Panc1 (cell line): Measurements from ENCODE around the gene SLC9A8. TPM values are rescaled to one million over a fixed set of nuclear protein-coding genes. Genes with fewer than 3 reads are reported as not detected.

ENCODE experiments used
- ATAC-seq: fragments of 200-7000 bp; cut with Tn5 transposase; 2 replicates; pipeline ENCODE4 v1.9.1; 2020; ENCODE audit warnings: mild to moderate bottlenecking, moderate library complexity
- BruUV-seq: library from RNA; stranded (reverse); fragments of 400-500 nt; replicated peaks from 2 replicates; lab custom pipeline; 2021; lab: Mats Ljungman, UMichigan
- CTCF ChIA-PET: fragments of 300-600 bp; sonication (Branson Sonifier 250); formaldehyde crosslinking; loops from one replicate; lab custom pipeline; 2022; ENCODE audit warnings: antibody characterized with exemption; lab: Charles Lee
- POLR2A ChIA-PET: fragments of 300-600 bp; sonication (Branson Sonifier 250); formaldehyde crosslinking; loops from one replicate; lab custom pipeline; 2022; ENCODE audit warnings: antibody characterized with exemption; lab: Charles Lee
- DNase-seq: peaks from one replicate; pipeline ENCODE4 v3.0.0-alpha.2; 2010; ENCODE audit warnings: low read depth, low spot score
- H3K27ac ChIP-seq: 2 replicates; pipeline ENCODE4 v1.5.1; 2011; ENCODE audit warnings: mild to moderate bottlenecking, low read length, inconsistent platforms
- H3K27me3 ChIP-seq: fragments of 200-500 bp; sonication (Bioruptor generic); 2 replicates; pipeline ENCODE4 v1.6.0; 2014; ENCODE audit warnings: low read length, inconsistent platforms; ENCODE audit not compliant: control insufficient read depth, insufficient read depth
- H3K36me3 ChIP-seq: fragments of 200-500 bp; sonication (Bioruptor generic); 2 replicates; pipeline ENCODE4 v1.5.1; 2014; ENCODE audit warnings: inconsistent platforms, mild to moderate bottlenecking, low read length, moderate library complexity; ENCODE audit not compliant: control insufficient read depth, insufficient read depth
- H3K4me1 ChIP-seq: 2 replicates; pipeline ENCODE4 v1.5.1; 2011; ENCODE audit warnings: inconsistent platforms, mild to moderate bottlenecking, low read length, moderate library complexity; ENCODE audit not compliant: control insufficient read depth, insufficient read depth
- H3K4me3 ChIP-seq, 2 experiments: 2 replicates each; pipeline ENCODE4 v1.5.1; 2011 to 2012; ENCODE audit warnings: low read depth in 2 of 2, low read length in 2 of 2, mild to moderate bottlenecking in 2 of 2, inconsistent platforms in 1 of 2, moderate library complexity in 1 of 2
- H3K9me3 ChIP-seq: fragments of 200-500 bp; sonication (Bioruptor generic); 2 replicates; pipeline ENCODE4 v1.5.1; 2014; ENCODE audit warnings: low read depth, mild to moderate bottlenecking, inconsistent platforms, low read length, moderate library complexity; ENCODE audit not compliant: control insufficient read depth, insufficient read depth
- CTCF ChIP-seq: fragments of 450-650 bp; IDR thresholded peaks from 2 replicates; pipeline ENCODE4 v1.5.1; 2017; ENCODE audit warnings: mild to moderate bottlenecking
- POLR2AphosphoS5 ChIP-seq: IDR thresholded peaks from 2 replicates; pipeline ENCODE4 v1.6.1; 2012; ENCODE audit warnings: mild to moderate bottlenecking, low read depth, low read length, moderate library complexity
- REST ChIP-seq, 2 experiments: IDR thresholded peaks; 2 replicates each; pipeline ENCODE4 v1.6.1; 2011 to 2012; ENCODE audit warnings: low read depth in 2 of 2, control low read depth in 1 of 2, low read length in 1 of 2, mild to moderate bottlenecking in 1 of 2, moderate library complexity in 1 of 2; ENCODE audit not compliant: insufficient read depth in 1 of 2
- SIN3A ChIP-seq: IDR thresholded peaks from 2 replicates; pipeline ENCODE4 v1.6.1; 2012; ENCODE audit warnings: low read depth, mild to moderate bottlenecking, low read length, moderate library complexity, borderline replicate concordance; ENCODE audit not compliant: insufficient read depth
- TCF7L2 ChIP-seq: IDR thresholded peaks from 2 replicates; pipeline ENCODE4 v1.6.1; 2011; ENCODE audit warnings: mild to moderate bottlenecking, low read depth, low read length, inconsistent platforms
- in situ Hi-C: cut with HindIII; loops from 2 replicates; pipeline ENCODE4 v1.10.0; 2016; ENCODE audit warnings: low sequenced_read_pairs, low pct_unique_long_range_greater_than_20kb
- intact Hi-C: fragments of 100-400 bp; cut with micrococcal nuclease; formaldehyde crosslinking; loops from one replicate; pipeline ENCODE4 v1.10.0; 2022; ENCODE audit not compliant: unreplicated experiment
- total RNA-seq: library from RNA; stranded (reverse); gene quantifications from one replicate; pipeline ENCODE4 v1.2.1, GENCODE V29; 2021; ENCODE audit not compliant: unreplicated experiment

The SLC9A8 gene
- total RNA-seq, 1 experiment from 2014 or later, result 6.7 TPM

- CTCF ChIA-PET, result interaction anchor here (0.6 kb wide), 2 partner anchors 31 to 308 kb away, joined by 7 to 10 read pairs; no protein-coding TSS in a partner anchor
- POLR2A ChIA-PET, result no interaction called here
- DNase-seq (no peak), ATAC-seq (no peak)
- no peaks in the 10 kb centered on the region for H3K36me3 ChIP-seq
- intact Hi-C loops (no loop called here), in situ Hi-C loops (no loop called here)
- no peak overlapping the region for H3K4me3 ChIP-seq
- BruUV-seq, result no TSS peak
- H3K27me3 ChIP-seq, result no peaks in the 10 kb centered on the region
- H3K4me1 ChIP-seq, result no peaks in the 10 kb centered on the region
- H3K9me3 ChIP-seq, result no peaks in the 10 kb centered on the region
- H3K27ac ChIP-seq, result no peak overlapping the region
- no peak for TF ChIP-seq POLR2AphosphoS5
- no peak for TF ChIP-seq TCF7L2
- TF ChIP-seq REST (IDR thresholded peaks at IDR 0.05; ENCODE audit: insufficient read depth in 1 of 2, low read depth in 2 of 2, low read length in 1 of 2), result no peak
- TF ChIP-seq CTCF, result no peak
- no peak for TF ChIP-seq SIN3A
Observed at GRCh38 chr20:49877386-49877921, 64.8 kb downstream of the SLC9A8 start.

GRCh38 chr20:49878977-49879376, 66.3 kb downstream of the SLC9A8 start:
- BruUV-seq, result TSS peak; percentile 44
- H3K36me3 ChIP-seq, result no peaks in the 10 kb centered on the region
- no peak for DNase-seq
- ATAC-seq, result no peak
- ChIA-PET CTCF (interaction anchor here (0.7 kb wide), 1 partner anchor 268 kb away, joined by 4 read pairs; no protein-coding TSS in a partner anchor), POLR2A (no interaction called here)
- no peaks in the 10 kb centered on the region for H3K9me3 ChIP-seq
- TF ChIP-seq CTCF (no peak), SIN3A (no peak), REST (IDR thresholded peaks at IDR 0.05; ENCODE audit: insufficient read depth in 1 of 2, low read depth in 2 of 2, low read length in 1 of 2) (no peak), POLR2AphosphoS5 (no peak), TCF7L2 (no peak)
- in situ Hi-C loops, result no loop called here
- no peak overlapping the region for H3K4me3 ChIP-seq
- no peaks in the 10 kb centered on the region for H3K4me1 ChIP-seq
- H3K27ac ChIP-seq, result no peak overlapping the region
- intact Hi-C loops, result no loop called here
- no peaks in the 10 kb centered on the region for H3K27me3 ChIP-seq
